Aorta (tissue), 5 donors: ENCODE results near the gene NCAM1. TPM values are rescaled to one million over a fixed set of nuclear protein-coding genes. Genes with fewer than 3 reads are reported as not detected.
"Not testable (repeated sequence)": the region's sequence is repeated elsewhere in the genome, so short reads cannot be mapped to it uniquely, and the experiment has no call there.

Experiments used
- ATAC-seq: fragments of 200-7000 bp; cut with Tn5 transposase; one replicate; pipeline ENCODE4 v1.9.1; 2022; ENCODE audit warnings: moderate library complexity; ENCODE audit not compliant: low FRiP score
- DNase-seq, 2 donors: peaks; one replicate each; pipeline ENCODE4 v3.0.0-alpha.2; 2020
- H3K27ac ChIP-seq, 2 donors: one replicate each; pipeline ENCODE4 v1.5.1; 2013; ENCODE audit warnings: low read length in 2 of 2, mild to moderate bottlenecking in 2 of 2, moderate library complexity in 2 of 2, control low read depth in 1 of 2, inconsistent platforms in 1 of 2, low read depth in 1 of 2
- H3K27me3 ChIP-seq, 2 donors: one replicate each; pipeline ENCODE4 v1.6.1; 2013; ENCODE audit warnings: control low read depth in 1 of 2, low read length in 1 of 2, mild to moderate bottlenecking in 1 of 2, moderate library complexity in 1 of 2; ENCODE audit not compliant: insufficient read depth in 2 of 2, control insufficient read depth in 1 of 2
- H3K36me3 ChIP-seq, 2 donors: one replicate each; pipeline ENCODE4 v1.6.1; 2013; ENCODE audit warnings: control low read depth in 1 of 2, low read length in 1 of 2, mild to moderate bottlenecking in 1 of 2; ENCODE audit not compliant: insufficient read depth in 2 of 2, control insufficient read depth in 1 of 2
- H3K4me1 ChIP-seq, 2 donors: one replicate each; pipeline ENCODE4 v1.6.1; 2013; ENCODE audit warnings: low read length in 2 of 2, control low read depth in 1 of 2, mild to moderate bottlenecking in 1 of 2, moderate library complexity in 1 of 2; ENCODE audit not compliant: insufficient read depth in 2 of 2, control insufficient read depth in 1 of 2
- H3K4me3 ChIP-seq, 2 donors: one replicate each; pipeline ENCODE4 v1.5.1; 2013; ENCODE audit warnings: low read length in 2 of 2, control low read depth in 1 of 2, mild to moderate bottlenecking in 1 of 2
- H3K9me3 ChIP-seq: one replicate; pipeline ENCODE4 v1.6.1; 2013; ENCODE audit warnings: mild to moderate bottlenecking, low read length; ENCODE audit not compliant: control insufficient read depth
- WGBS, 2 donors: extraction: QIAGEN DNeasy Blood & Tissue Kit; methylation state at CpG; one replicate each; pipeline ENCODE4 v1.1.7; 2013; 5-methylcytosine and 5-hydroxymethylcytosine counted together
- intact Hi-C, 2 donors: fragments of 100-400 bp; cut with DNase I; formaldehyde crosslinking; loops; one replicate each; pipeline versions ENCODE4 v1.14.2 to v1.15.0; 2022
- long read RNA-seq, 2 donors: library from polyadenylated mRNA; unstranded; transcript quantifications; one replicate each; pipeline ENCODE4 v2.0.0, GENCODE V29; 2020 to 2021
- polyA plus RNA-seq, 2 donors: library from polyadenylated mRNA; stranded (reverse); fragments of 200-250 nt; gene quantifications; one replicate each; pipeline ENCODE4 v1.2.3, GENCODE V29; 2013
- total RNA-seq, 2 donors: library from RNA; stranded (reverse); fragmentation: NEBNext Ultra II Directional; extraction: Animal tissue kit (Norgen Biotek cat#: 25700); gene quantifications; one replicate each; pipeline ENCODE4 v1.2.1, GENCODE V29; 2021
- donor health status: healthy with polysubstance abuse.
- donor health status: Bipolar disorder and iron deficiency.
- donor health status: DM: no; HTN: no; CAD: no.
- donor health status: DM: no; HTN: no; CAD: no.
- donor health status: DM: yes; HTN: yes; CAD: no.

The NCAM1 gene
- total RNA-seq = 10 to 100 TPM; 10.2 to 19.4 TPM
- 1 to 10 TPM; 1.8 to 2.1 TPM for polyA plus RNA-seq
- long read RNA-seq, donor 1, partial matches to known transcripts = 3 of 12 reads
- long read RNA-seq, donor 1, other reads (novel, unspliced or antisense) = 9 of 12 reads
- long read RNA-seq, donor 2, partial matches to known transcripts = 1 of 12 reads
- long read RNA-seq, donor 2, other reads (novel, unspliced or antisense) = 11 of 12 reads

GRCh38 chr11:112961146-112961668 lies at the start of gene NCAM1:
Gene NCAM1 (plus strand): TSS chr11:112961420.
- no peaks in the 10 kb centered on the region for H3K4me1 ChIP-seq
- peak within 1 kb of the TSS; percentile 58 to 72 for H3K4me3 ChIP-seq
- 0 to 1% methylated on average over 28 of the region's 28 CpGs for WGBS, 2 donors
- intact Hi-C loops = loop anchor here (10.0 kb wide), 3 partner anchors 166 to 666 kb away; no protein-coding TSS in a partner anchor
- no peaks in the 10 kb centered on the region for H3K9me3 ChIP-seq
- no peaks in the 10 kb centered on the region for H3K27me3 ChIP-seq
- no peak within 1 kb of the TSS for H3K27ac ChIP-seq
- ATAC-seq (peak; percentile 62), DNase-seq (peak; percentile 59 to 82)
- no peaks in the 10 kb centered on the region for H3K36me3 ChIP-seq

- Histone ChIP-seq H3K36me3 (no peaks in the 10 kb centered on the region), H3K4me1 (no peaks in the 10 kb centered on the region), H3K27me3 (peaks cover 0 to 3% of the 10 kb centered on the region in 2 donors), H3K27ac (no peak overlapping the region), H3K4me3 (no peak overlapping the region), H3K9me3 (peaks cover 2% of the 10 kb centered on the region)
- intact Hi-C loops = no loop called here
- 51 to 72% methylated on average over 2 of the region's 2 CpGs for WGBS, 2 donors
- ATAC-seq = no peak
- DNase-seq = no peak
Measured at GRCh38 chr11:112922606-112923005, 38.6 kb upstream of the NCAM1 start.

GRCh38 chr11:112924836-112925235 lies 36.4 kb upstream of the NCAM1 start:
- H3K36me3 ChIP-seq, H3K4me3 ChIP-seq, H3K9me3 ChIP-seq, ATAC-seq, H3K4me1 ChIP-seq, H3K27me3 ChIP-seq, DNase-seq, H3K27ac ChIP-seq, intact Hi-C loops: not testable (repeated sequence)
- 43 to 54% methylated on average over 6 of the region's 6 CpGs for WGBS, 2 donors

GRCh38 chr11:112925516-112926310 lies 35.5 kb upstream of the NCAM1 start:
- intact Hi-C loops = no loop called here
- 84% methylated on average over 10 of the region's 10 CpGs for WGBS, 2 donors
- no peaks in the 10 kb centered on the region for H3K36me3 ChIP-seq
- no peaks in the 10 kb centered on the region for H3K4me1 ChIP-seq
- peaks cover 1% of the 10 kb centered on the region for H3K9me3 ChIP-seq
- no peaks in the 10 kb centered on the region for H3K27me3 ChIP-seq
- no peak for DNase-seq
- no peak for ATAC-seq
- H3K4me3 ChIP-seq = no peak overlapping the region
- H3K27ac ChIP-seq = no peak overlapping the region

GRCh38 chr11:112928136-112928535 lies 33.1 kb upstream of the NCAM1 start:
- WGBS, 2 donors = 33 to 42% methylated on average over 3 of the region's 3 CpGs
- no peak for DNase-seq
- no peak for ATAC-seq
- Histone ChIP-seq H3K9me3 (peaks cover 1% of the 10 kb centered on the region), H3K4me3 (no peak overlapping the region), H3K27me3 (no peaks in the 10 kb centered on the region), H3K4me1 (no peaks in the 10 kb centered on the region), H3K36me3 (no peaks in the 10 kb centered on the region), H3K27ac (no peak overlapping the region)
- intact Hi-C loops = no loop called here

- Histone ChIP-seq H3K4me1 (no peaks in the 10 kb centered on the region), H3K36me3 (no peaks in the 10 kb centered on the region), H3K4me3 (no peak overlapping the region), H3K27ac (no peak overlapping the region), H3K27me3 (no peaks in the 10 kb centered on the region), H3K9me3 (peaks cover 1% of the 10 kb centered on the region)
- DNase-seq = no peak
- ATAC-seq = no peak
- intact Hi-C loops = no loop called here
- 82 to 84% methylated on average over 4 of the region's 4 CpGs for WGBS, 2 donors
Measured at GRCh38 chr11:112929432-112929831, 31.8 kb upstream of the NCAM1 start.

- DNase-seq (no peak), ATAC-seq (no peak)
- peaks cover 1% of the 10 kb centered on the region for H3K9me3 ChIP-seq
- intact Hi-C loops = no loop called here
- no peak overlapping the region for H3K4me3 ChIP-seq
- H3K4me1 ChIP-seq = no peaks in the 10 kb centered on the region
- 48 to 67% methylated on average over 4 of the region's 4 CpGs for WGBS, 2 donors
- no peaks in the 10 kb centered on the region for H3K27me3 ChIP-seq
- no peak overlapping the region for H3K27ac ChIP-seq
- H3K36me3 ChIP-seq = no peaks in the 10 kb centered on the region
Measured at GRCh38 chr11:112931703-112932102, 29.5 kb upstream of the NCAM1 start.

GRCh38 chr11:112932593-112932992 lies 28.6 kb upstream of the NCAM1 start:
- intact Hi-C loops = no loop called here
- Histone ChIP-seq H3K4me3 (no peak overlapping the region), H3K27ac (no peak overlapping the region), H3K27me3 (no peaks in the 10 kb centered on the region), H3K36me3 (no peaks in the 10 kb centered on the region), H3K9me3 (peaks cover 1% of the 10 kb centered on the region), H3K4me1 (no peaks in the 10 kb centered on the region)
- ATAC-seq = no peak
- DNase-seq = no peak
- WGBS, 2 donors = 58 to 70% methylated on average over 4 of the region's 4 CpGs

- no peak overlapping the region for H3K4me3 ChIP-seq
- peaks cover 1% of the 10 kb centered on the region for H3K9me3 ChIP-seq
- H3K36me3 ChIP-seq = no peaks in the 10 kb centered on the region
- 67 to 73% methylated on average over 3 of the region's 3 CpGs for WGBS, 2 donors
- no peaks in the 10 kb centered on the region for H3K27me3 ChIP-seq
- DNase-seq (no peak), ATAC-seq (no peak)
- intact Hi-C loops = no loop called here
- H3K4me1 ChIP-seq = no peaks in the 10 kb centered on the region
- no peak overlapping the region for H3K27ac ChIP-seq
Measured at GRCh38 chr11:112933970-112934369, 27.2 kb upstream of the NCAM1 start.
